Right cardiac atrium (tissue), 5 donors: ENCODE results near the gene IL1R2. TPM values are rescaled to one million over a fixed set of nuclear protein-coding genes. Genes with fewer than 3 reads are reported as not detected.
"Not testable (repeated sequence)": the region's sequence is repeated elsewhere in the genome, so short reads cannot be mapped to it uniquely, and the experiment has no call there.

Experiments
- ATAC-seq, 2 donors: fragments of 200-7000 bp; cut with Tn5 transposase; one replicate each; pipeline versions ENCODE4 v1.8.0 to v1.9.1; 2020; ENCODE audit warnings: moderate library complexity in 2 of 2, mild to moderate bottlenecking in 1 of 2
- DNase-seq, 3 donors: peaks; one replicate each; pipeline ENCODE4 v3.0.0-alpha.2; 2020
- H3K27ac ChIP-seq: one replicate; pipeline ENCODE4 v1.5.1; 2013; ENCODE audit warnings: mild to moderate bottlenecking, low read length, control low read depth, moderate library complexity
- H3K27me3 ChIP-seq: one replicate; pipeline ENCODE4 v1.6.1; 2013; ENCODE audit not compliant: control insufficient read depth, insufficient read depth
- H3K4me1 ChIP-seq: one replicate; pipeline ENCODE4 v1.6.1; 2013; ENCODE audit warnings: low read length; ENCODE audit not compliant: control insufficient read depth, insufficient read depth
- H3K4me3 ChIP-seq: one replicate; pipeline ENCODE4 v1.5.1; 2013; ENCODE audit warnings: low read length, control low read depth
- H3K9me3 ChIP-seq: one replicate; pipeline ENCODE4 v1.6.1; 2013; ENCODE audit warnings: low read length; ENCODE audit not compliant: control insufficient read depth
- WGBS: extraction: QIAGEN DNeasy Blood & Tissue Kit; methylation state at CpG from one replicate; pipeline ENCODE4 v1.1.7; 2013; 5-methylcytosine and 5-hydroxymethylcytosine counted together
- intact Hi-C, 4 donors: fragments of 100-400 bp; cut with DNase I; formaldehyde crosslinking; loops; one replicate each; pipeline versions ENCODE4 v1.11.0 to v1.14.0; 2022 to 2023
- polyA plus RNA-seq: library from polyadenylated mRNA; stranded (reverse); fragments of 200-250 nt; gene quantifications from one replicate; pipeline ENCODE4 v1.2.3, GENCODE V29; 2013
- total RNA-seq, 4 donors: library from RNA; stranded (reverse); fragmentation: NEBNext Ultra II Directional; extraction: Animal tissue kit (Norgen Biotek cat#: 25700); gene quantifications; one replicate each; pipeline ENCODE4 v1.2.1, GENCODE V29; 2021
- donor health status: healthy with polysubstance abuse.
- donor health status: DM: no; HTN: yes; CAD: no.
- donor health status: DM: no; HTN: no; CAD: no.
- donor health status: DM: no; HTN: yes; CAD: no; lungs with severe emphysema.
- donor health status: DM: yes; HTN: yes; CAD: no.

The IL1R2 gene
- total and polyA plus RNA-seq, 5 donors, result 1.9 to 4.3 (median 3.5) TPM; not detected in 1

- H3K4me1 ChIP-seq, result peaks cover 30% of the 10 kb centered on the region
- no peaks in the 10 kb centered on the region for H3K9me3 ChIP-seq
- ATAC-seq (no peak), DNase-seq (no peak)
- WGBS, result 48% methylated on average over 3 of the region's 3 CpGs
- H3K27me3 ChIP-seq, result no peaks in the 10 kb centered on the region
- H3K27ac ChIP-seq, result peak overlapping the region; percentile 92
- no peak overlapping the region for H3K4me3 ChIP-seq
- intact Hi-C loops, result loop anchor here in 1 of 4 donors (5.0 kb wide), 1 partner anchor 41 kb away; no protein-coding TSS in a partner anchor
Measured at GRCh38 chr2:102062802-102063201, 71.0 kb downstream of the IL1R2 start.

- Histone ChIP-seq H3K4me1 (peaks cover 30% of the 10 kb centered on the region), H3K9me3 (no peaks in the 10 kb centered on the region), H3K4me3 (no peak overlapping the region), H3K27ac (peak overlapping the region; percentile 92), H3K27me3 (no peaks in the 10 kb centered on the region)
- ATAC-seq (peak; percentile 88 to 91), DNase-seq (peak; percentile 90 to 93 (median 92))
- 18% methylated on average over 6 of the region's 6 CpGs for WGBS
- intact Hi-C loops, result loop anchor here in 1 of 4 donors (5.0 kb wide), 1 partner anchor 41 kb away; no protein-coding TSS in a partner anchor
Measured at GRCh38 chr2:102063487-102063911, 71.7 kb downstream of the IL1R2 start.

- ATAC-seq (peak; percentile 92 to 93), DNase-seq (peak; percentile 91 to 94 (median 94))
- no peak overlapping the region for H3K4me3 ChIP-seq
- no peaks in the 10 kb centered on the region for H3K27me3 ChIP-seq
- peak overlapping the region; percentile 92 for H3K27ac ChIP-seq
- no peaks in the 10 kb centered on the region for H3K9me3 ChIP-seq
- H3K4me1 ChIP-seq, result peaks cover 31% of the 10 kb centered on the region
- intact Hi-C loops, result loop anchor here in 1 of 4 donors (5.0 kb wide), 1 partner anchor 42 kb away; no protein-coding TSS in a partner anchor
- WGBS, result 6% methylated on average over 9 of the region's 9 CpGs
Measured at GRCh38 chr2:102063941-102064678, 72.3 kb downstream of the IL1R2 start.

- WGBS, result 66% methylated on average over 17 of the region's 17 CpGs
- H3K9me3 ChIP-seq, result no peaks in the 10 kb centered on the region
- peaks cover 32% of the 10 kb centered on the region for H3K4me1 ChIP-seq
- no peaks in the 10 kb centered on the region for H3K27me3 ChIP-seq
- DNase-seq, result no peak
- ATAC-seq, result peak in 1 of 2 donors; percentile 7
- H3K4me3 ChIP-seq, result no peak overlapping the region
- intact Hi-C loops, result loop anchor here in 1 of 4 donors (5.0 kb wide), 1 partner anchor 43 kb away; no protein-coding TSS in a partner anchor
- H3K27ac ChIP-seq, result peak overlapping the region; percentile 92
Measured at GRCh38 chr2:102064679-102065674, 73.2 kb downstream of the IL1R2 start.

- DNase-seq (peak in 1 of 3 donors; percentile 61), ATAC-seq (no peak)
- no peaks in the 10 kb centered on the region for H3K27me3 ChIP-seq
- peaks cover 32% of the 10 kb centered on the region for H3K4me1 ChIP-seq
- H3K4me3 ChIP-seq, result no peak overlapping the region
- peak overlapping the region; percentile 92 for H3K27ac ChIP-seq
- no peaks in the 10 kb centered on the region for H3K9me3 ChIP-seq
- intact Hi-C loops, result no loop called here
- 85% methylated on average over 12 of the region's 12 CpGs for WGBS
Measured at GRCh38 chr2:102065675-102066252, 74.0 kb downstream of the IL1R2 start.

- DNase-seq (no peak), ATAC-seq (no peak)
- Histone ChIP-seq H3K27me3 (no peaks in the 10 kb centered on the region), H3K4me3 (no peak overlapping the region), H3K4me1 (peaks cover 32% of the 10 kb centered on the region), H3K9me3 (no peaks in the 10 kb centered on the region), H3K27ac (no peak overlapping the region)
- intact Hi-C loops, result no loop called here
- WGBS, result 91% methylated on average over 6 of the region's 6 CpGs
Measured at GRCh38 chr2:102066554-102066953, 74.8 kb downstream of the IL1R2 start.

- DNase-seq, ATAC-seq, H3K9me3 ChIP-seq, H3K27ac ChIP-seq, H3K27me3 ChIP-seq, intact Hi-C loops, H3K4me3 ChIP-seq: not testable (repeated sequence)
- peaks cover 25% of the 10 kb centered on the region for H3K4me1 ChIP-seq
Measured at GRCh38 chr2:102068126-102068525, 76.4 kb downstream of the IL1R2 start.

GRCh38 chr2:102069311-102069974 lies 77.7 kb downstream of the IL1R2 start:
- 52% methylated on average over 8 of the region's 8 CpGs for WGBS
- peak; percentile 14 to 39 for ATAC-seq
- peak overlapping the region; percentile 59 for H3K27ac ChIP-seq
- no peaks in the 10 kb centered on the region for H3K27me3 ChIP-seq
- intact Hi-C loops, result no loop called here
- no peaks in the 10 kb centered on the region for H3K9me3 ChIP-seq
- peak in 2 of 3 donors; percentile 55 to 71 for DNase-seq
- peaks cover 18% of the 10 kb centered on the region for H3K4me1 ChIP-seq
- H3K4me3 ChIP-seq, result no peak overlapping the region

GRCh38 chr2:102070058-102070642 lies 78.4 kb downstream of the IL1R2 start:
- Histone ChIP-seq H3K4me3 (no peak overlapping the region), H3K9me3 (no peaks in the 10 kb centered on the region)
- intact Hi-C loops, result loop anchor here in 1 of 4 donors (10.0 kb wide), 1 partner anchor 75 kb away; the partner anchor contains the start of gene IL1R1

GRCh38 chr2:102072741-102073140 lies 81.0 kb downstream of the IL1R2 start:
- H3K4me3 ChIP-seq, result no peak overlapping the region
- no peak for DNase-seq
- intact Hi-C loops, result loop anchor here in 1 of 4 donors (10.0 kb wide), 1 partner anchor 72 kb away; the partner anchor contains the start of gene IL1R1
- H3K4me1 ChIP-seq, result peaks cover 6% of the 10 kb centered on the region
- no peak for ATAC-seq
- 89% methylated on average over 5 of the region's 5 CpGs for WGBS
- no peaks in the 10 kb centered on the region for H3K9me3 ChIP-seq
- H3K27ac ChIP-seq, result no peak overlapping the region
- no peaks in the 10 kb centered on the region for H3K27me3 ChIP-seq

More at GRCh38 chr2:102070058-102070642, 78.4 kb downstream of the IL1R2 start:
- 17% methylated on average over 8 of the region's 8 CpGs for WGBS
- no peaks in the 10 kb centered on the region for H3K27me3 ChIP-seq
- peak; percentile 95 to 97 (median 97) for DNase-seq
- ATAC-seq, result peak; percentile 96
- H3K27ac ChIP-seq, result peak overlapping the region; percentile 88
- H3K4me1 ChIP-seq, result peaks cover 11% of the 10 kb centered on the region
